Activated T-cell treated with anti-CD3 and anti-CD28 coated beads, Interleukin-2, amount 50 U/mL, for 48 hours (primary cell): ENCODE measurements around the gene PRKG1.
A peak's percentile ranks its signal among the peaks of the same experiment; 100 is the strongest.

Source experiments
- DNase-seq, 2 experiments: peaks; one replicate each; pipeline ENCODE4 v3.0.0-alpha.2; 2020

The PRKG1 gene

DNA sequence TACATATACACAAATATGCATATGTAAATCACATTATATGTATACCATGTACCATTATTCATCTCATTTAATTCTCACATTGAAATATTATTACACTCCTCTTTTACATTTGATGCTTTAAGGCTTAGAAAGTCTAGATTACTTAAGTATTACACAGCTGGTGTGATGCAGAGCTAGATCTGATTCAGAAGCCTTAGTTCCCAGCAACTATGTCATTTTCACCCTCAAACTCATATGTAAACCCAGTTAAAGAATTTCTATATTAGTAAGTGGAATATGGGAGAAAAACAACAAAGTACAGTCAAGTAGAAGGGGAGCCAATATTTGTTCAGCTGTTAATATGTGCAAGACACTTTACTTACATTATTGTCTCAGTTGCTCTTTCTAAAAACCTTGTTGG is 699.4 kb downstream of the PRKG1 start:
- no peak for DNase-seq

GRCh38 chr10:51783941-51784340 is 709.7 kb downstream of the PRKG1 start:
- DNase-seq = no peak

GRCh38 chr10:51786016-51786683 is 711.9 kb downstream of the PRKG1 start:
- no peak for DNase-seq

DNA sequence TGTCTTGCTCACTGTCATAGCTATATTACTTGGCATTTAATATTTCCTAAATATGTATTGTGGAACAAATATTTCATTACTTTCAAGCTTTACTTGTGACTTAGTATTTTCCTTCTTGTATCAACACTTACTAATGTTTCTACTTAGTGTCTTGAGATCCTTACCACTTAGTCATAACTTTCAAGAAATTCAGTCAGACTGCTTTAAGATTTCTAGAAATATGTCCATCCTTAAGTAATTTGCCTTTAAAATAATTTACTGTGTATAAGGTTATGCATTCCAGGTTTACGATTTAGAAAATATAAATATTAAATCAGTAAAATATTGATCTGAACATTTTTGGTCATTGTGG is 712.4 kb downstream of the PRKG1 start:
- no peak for DNase-seq

DNA sequence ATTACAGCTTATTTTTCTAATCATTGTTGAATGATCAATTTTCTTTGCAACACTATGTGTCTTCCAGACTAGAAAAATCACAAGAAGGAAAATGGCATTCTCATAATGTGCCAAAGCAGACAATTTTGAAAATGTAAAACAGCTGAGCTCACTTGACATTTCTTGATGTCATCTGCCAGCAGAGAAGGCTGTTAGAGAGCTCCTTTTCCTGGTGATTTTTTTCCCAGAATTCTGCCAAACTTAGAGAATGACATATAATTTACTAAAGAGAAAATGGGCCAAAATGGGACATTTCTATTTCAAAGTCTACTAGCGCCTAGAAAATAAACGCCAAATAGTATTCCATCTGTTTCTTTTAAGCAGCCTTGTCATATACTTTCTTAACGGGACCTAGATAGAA is 714.0 kb downstream of the PRKG1 start:
- no peak for DNase-seq

GRCh38 chr10:51789118-51789517 is 714.8 kb downstream of the PRKG1 start:
- DNase-seq = no peak

DNA sequence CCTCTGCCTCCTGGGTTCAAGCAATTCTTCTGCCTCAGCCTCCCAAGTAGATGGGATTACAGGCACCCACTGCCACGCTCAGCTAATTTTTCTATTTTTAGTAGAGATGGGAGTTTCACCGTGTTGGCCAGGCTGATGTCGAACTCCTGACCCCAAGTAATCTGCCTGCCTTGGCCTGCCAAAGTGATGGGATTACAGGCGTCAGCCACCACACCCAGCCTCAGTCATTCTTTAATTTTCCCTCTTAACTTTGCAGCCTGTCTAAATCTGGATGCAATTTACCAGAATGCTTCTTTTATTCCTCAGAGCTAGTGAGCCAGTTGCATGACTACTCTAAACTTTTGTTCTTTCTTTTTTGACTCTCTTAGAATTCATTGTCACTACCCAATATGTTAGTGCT is 715.6 kb downstream of the PRKG1 start:
- DNase-seq = no peak

GRCh38 chr10:51792678-51793077 is 718.4 kb downstream of the PRKG1 start:
- DNase-seq = no peak

DNA sequence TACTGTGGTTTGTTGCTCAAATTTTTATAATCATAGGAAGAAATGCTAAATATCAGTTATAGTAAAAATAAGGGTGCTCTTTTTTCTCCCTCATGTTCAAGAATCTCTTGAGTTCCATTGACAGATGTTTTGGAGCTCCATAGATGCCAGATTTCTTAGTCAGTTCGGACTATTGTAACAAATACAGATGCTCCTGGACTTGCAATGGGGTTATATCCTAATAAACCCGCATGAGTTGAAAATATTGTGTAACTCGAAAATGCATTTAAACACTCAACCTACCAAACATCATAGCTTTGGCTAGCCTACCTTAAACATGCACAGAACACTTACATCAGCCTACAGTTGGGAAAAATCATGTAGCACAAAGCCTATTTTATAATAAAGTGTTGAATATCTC is 725.8 kb downstream of the PRKG1 start:
- no peak for DNase-seq

DNA sequence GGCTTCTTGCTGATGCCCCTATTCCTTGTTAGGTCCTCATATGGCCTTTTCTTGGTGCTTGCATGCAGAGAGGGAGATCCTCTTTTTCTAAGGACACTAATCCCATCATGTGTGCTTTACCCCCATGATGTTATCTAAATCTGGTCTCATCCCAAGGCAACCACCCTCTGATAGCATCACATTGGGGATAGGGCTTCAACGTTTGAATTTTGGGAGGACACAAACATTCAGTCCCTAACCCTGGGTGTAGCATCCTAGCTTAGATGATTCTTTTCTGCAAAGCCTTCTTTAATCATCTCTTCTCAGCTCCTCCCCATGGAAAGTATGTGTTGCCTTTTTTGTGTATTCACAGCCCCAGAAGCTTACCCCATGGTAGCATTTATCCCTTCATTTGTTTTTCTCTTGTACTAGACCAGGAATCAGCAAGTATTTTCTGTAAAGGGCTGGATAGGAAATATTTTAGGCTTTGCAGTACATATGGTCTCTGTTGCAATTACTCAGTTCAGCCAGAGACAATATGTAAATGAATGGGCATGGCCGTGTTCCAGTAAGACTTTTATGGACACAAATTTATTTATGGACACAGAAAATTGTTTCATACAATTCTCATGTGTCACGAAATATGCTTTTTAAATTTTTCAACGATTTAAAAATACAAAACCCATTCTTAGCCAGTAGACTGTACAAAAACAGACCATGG is 726.6 kb downstream of the PRKG1 start:
- DNase-seq = no peak

DNA sequence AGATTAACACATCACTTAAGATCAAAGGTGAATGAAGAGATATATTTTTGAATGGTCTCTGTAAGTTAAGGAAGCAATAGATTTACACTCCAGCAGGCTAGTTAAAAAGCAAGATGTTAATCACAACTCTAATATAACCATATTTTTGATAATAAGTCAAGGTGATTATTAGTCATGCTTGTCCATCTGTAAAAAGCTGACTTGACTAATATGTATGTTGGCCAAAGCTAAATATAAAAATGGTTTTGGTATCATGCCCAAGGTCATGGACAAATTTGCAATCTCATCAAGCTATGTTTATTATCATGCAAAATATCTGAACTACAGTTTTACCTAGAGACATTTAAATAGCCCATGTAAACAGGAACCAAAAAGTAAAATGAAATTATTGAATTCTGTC is 727.7 kb downstream of the PRKG1 start:
- no peak for DNase-seq

DNA sequence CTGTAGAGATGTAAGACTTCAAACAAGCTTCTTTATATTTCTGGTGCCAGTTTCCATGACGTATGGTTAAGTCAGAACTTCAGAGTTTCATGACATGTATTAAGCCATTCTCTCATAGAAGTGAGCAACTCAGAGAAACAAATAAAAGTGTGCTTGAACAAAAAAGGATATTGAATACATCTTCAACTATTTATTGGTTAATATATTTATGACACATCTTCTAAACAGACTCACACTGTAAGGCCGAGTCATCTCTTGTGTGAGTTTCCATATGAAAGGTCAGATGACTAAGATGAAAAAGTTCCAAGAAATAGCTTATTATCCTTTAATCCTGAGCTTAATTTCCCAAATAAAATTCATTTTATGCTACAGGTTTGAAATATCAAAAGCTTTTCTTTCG is 730.6 kb downstream of the PRKG1 start:
- DNase-seq = no peak

- no peak for DNase-seq
Measured at GRCh38 chr10:51806079-51806835, 732.0 kb downstream of the PRKG1 start.

- no peak for DNase-seq
Measured at GRCh38 chr10:51808187-51808586, 733.9 kb downstream of the PRKG1 start.

DNA sequence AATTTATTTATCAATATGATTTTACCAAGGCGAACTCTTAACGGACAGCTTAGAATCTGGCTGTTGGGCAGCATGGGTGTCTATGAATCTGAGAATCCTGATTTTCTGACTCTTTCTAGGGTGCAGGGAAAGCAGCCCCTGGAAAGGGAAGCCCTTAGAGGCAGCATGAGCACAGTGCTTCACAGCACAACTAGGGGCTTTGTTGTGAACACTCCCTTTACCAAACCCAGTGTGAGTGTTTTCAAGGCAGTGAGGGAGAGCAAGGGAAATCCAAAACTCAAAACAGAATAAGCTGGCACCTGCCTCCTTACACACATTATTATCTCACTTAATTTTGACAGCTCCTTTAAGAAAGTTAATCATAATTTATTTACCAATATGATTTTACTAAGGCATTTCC is 741.4 kb downstream of the PRKG1 start:
- DNase-seq = no peak

GRCh38 chr10:51821045-51821444 is 746.8 kb downstream of the PRKG1 start:
- DNase-seq = no peak

GRCh38 chr10:51821745-51822144 is 747.5 kb downstream of the PRKG1 start:
- no peak for DNase-seq

DNA sequence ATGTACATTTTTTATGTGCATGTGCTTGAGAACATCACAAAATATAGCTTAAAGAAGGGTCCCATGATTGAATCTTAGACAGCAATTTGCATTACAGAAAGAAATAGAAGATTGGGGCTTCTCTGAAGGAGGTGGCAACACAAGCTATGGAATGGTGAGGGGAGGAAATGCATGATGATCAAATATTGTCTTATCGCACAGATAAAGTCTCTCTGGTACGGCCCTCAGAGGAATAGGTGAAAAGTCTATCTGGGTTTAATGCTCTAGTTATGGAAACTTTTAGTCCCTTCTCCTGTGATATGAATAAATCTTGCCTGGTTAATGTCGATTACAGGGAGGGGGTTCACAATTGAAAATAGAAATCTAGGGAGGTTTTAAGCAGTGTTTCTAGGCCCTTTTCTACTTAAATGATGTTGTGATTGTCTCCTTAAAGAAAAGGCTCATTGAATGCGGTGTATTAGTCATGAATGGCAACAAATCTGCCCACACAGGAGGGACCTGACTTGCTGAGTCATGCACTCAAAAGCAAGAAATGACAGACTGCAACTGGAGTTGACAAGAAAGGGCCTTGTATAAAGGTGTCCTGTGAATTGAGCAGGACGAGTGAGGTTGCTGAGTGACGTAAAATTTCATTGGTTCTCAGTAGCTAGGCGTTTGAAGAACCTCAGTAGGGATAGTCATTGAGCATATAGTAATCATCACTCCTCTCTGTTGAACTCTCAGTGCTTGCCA is 758.5 kb downstream of the PRKG1 start:
- peak; percentile 29 to 38 for DNase-seq

DNA sequence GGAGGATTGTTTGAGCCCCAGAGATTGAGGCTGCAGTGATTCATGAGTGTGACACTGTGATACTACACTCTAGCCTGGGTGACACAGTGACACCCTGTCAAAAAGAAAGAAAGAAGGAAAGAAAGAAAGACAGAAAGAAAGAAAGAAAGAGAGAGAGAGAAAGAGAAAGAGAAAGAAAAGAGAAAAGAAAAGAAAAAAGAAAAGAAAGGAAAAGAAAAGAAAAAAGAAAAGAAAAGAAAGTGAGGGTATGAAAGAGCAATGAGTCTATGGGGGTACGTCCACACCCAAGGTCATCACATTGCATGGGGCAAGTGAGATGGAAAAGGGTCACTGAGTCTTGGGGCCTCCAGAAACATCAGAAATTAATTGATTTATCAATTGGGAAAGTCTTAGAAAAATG is 760.3 kb downstream of the PRKG1 start:
- no peak for DNase-seq

DNA sequence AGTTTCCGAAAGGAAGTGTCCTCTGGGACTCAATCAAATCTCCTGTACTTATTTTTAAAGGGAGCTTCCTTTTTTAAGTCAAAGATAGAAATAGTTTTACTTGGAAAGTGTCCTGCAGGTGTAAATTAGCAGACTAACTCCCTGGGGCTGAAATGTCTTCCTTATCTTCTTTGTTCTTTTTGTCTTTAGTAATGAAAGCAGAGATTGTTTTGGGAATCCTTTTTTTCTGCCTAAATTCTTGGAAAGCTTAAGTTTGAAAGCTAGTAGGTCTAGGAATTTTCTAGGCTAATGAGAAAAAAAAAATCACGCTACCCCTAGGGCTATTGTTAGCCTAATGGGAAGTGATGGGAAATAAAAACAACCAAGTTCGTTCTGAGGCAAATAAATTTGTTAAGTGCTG is 764.2 kb downstream of the PRKG1 start:
- no peak for DNase-seq

DNA sequence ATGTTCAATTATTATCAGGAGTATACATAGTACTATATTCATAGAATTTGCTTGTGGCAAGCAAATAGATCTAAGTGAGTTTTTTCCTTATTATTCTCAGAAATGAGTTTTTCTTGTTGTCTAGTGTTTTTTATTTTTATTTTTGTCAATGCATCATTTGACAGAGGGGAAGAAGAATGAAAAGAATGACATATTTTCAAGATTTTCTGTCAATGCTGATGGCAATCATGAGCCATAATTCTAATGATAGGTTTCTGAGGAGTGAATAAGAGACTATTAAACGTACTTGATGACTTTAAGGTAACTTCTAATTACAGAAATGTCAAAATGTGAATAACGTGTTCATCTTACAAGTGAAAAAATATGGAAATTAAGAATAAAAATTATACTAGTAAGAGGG is 769.7 kb downstream of the PRKG1 start:
- no peak for DNase-seq

- no peak for DNase-seq
Measured at GRCh38 chr10:51846856-51847506, 772.7 kb downstream of the PRKG1 start.

- DNase-seq = no peak
Measured at GRCh38 chr10:51852297-51852696, 778.0 kb downstream of the PRKG1 start.
